ENCODE measurements around the gene CALN1. TPM values are rescaled to one million over a fixed set of nuclear protein-coding genes. Genes with fewer than 3 reads are reported as not detected.

The CALN1 gene
- polyA plus RNA-seq, 1 donor from 2014 or later = not detected

GRCh38 chr7:71804256-71804655 is 607.9 kb downstream of the CALN1 start:
- H3K36me3 Mint-ChIP-seq = no peaks in the 10 kb centered on the region
- H3K27me3 Mint-ChIP-seq = no peaks in the 10 kb centered on the region
- no peaks in the 10 kb centered on the region for H3K4me1 Mint-ChIP-seq
- no peak overlapping the region for H3K4me3 Mint-ChIP-seq
- no peak overlapping the region for H3K27ac Mint-ChIP-seq
- H3K9me3 Mint-ChIP-seq = peaks cover 2 to 10% (median 4%) of the 10 kb centered on the region in 3 donors

- Mint-ChIP-seq H3K4me1 (no peaks in the 10 kb centered on the region), H3K36me3 (no peaks in the 10 kb centered on the region), H3K27me3 (no peaks in the 10 kb centered on the region), H3K9me3 (peaks cover 2 to 10% (median 2%) of the 10 kb centered on the region in 3 donors), H3K27ac (no peak overlapping the region), H3K4me3 (no peak overlapping the region)
Measured at GRCh38 chr7:71801976-71802375, 610.2 kb downstream of the CALN1 start.

GRCh38 chr7:71800321-71800720 is 611.8 kb downstream of the CALN1 start:
- Mint-ChIP-seq H3K4me1 (no peaks in the 10 kb centered on the region), H3K27me3 (no peaks in the 10 kb centered on the region), H3K27ac (no peak overlapping the region), H3K36me3 (no peaks in the 10 kb centered on the region), H3K4me3 (no peak overlapping the region), H3K9me3 (peaks cover 0 to 3% (median 0%) of the 10 kb centered on the region in 3 donors)

GRCh38 chr7:71795410-71795809 is 616.7 kb downstream of the CALN1 start:
- H3K27me3 Mint-ChIP-seq = no peaks in the 10 kb centered on the region
- peaks cover 0 to 8% (median 3%) of the 10 kb centered on the region in 3 donors for H3K9me3 Mint-ChIP-seq
- H3K27ac Mint-ChIP-seq = no peak overlapping the region
- no peaks in the 10 kb centered on the region for H3K4me1 Mint-ChIP-seq
- no peak overlapping the region for H3K4me3 Mint-ChIP-seq
- no peaks in the 10 kb centered on the region for H3K36me3 Mint-ChIP-seq

- no peaks in the 10 kb centered on the region for H3K36me3 Mint-ChIP-seq
- no peak overlapping the region for H3K27ac Mint-ChIP-seq
- H3K4me1 Mint-ChIP-seq = peaks cover 0 to 2% (median 0%) of the 10 kb centered on the region in 3 donors
- peaks cover 0 to 8% (median 5%) of the 10 kb centered on the region in 3 donors for H3K9me3 Mint-ChIP-seq
- no peak overlapping the region for H3K4me3 Mint-ChIP-seq
- H3K27me3 Mint-ChIP-seq = no peaks in the 10 kb centered on the region
Measured at GRCh38 chr7:71793251-71793650, 618.9 kb downstream of the CALN1 start.

GRCh38 chr7:71787513-71787912 is 624.6 kb downstream of the CALN1 start:
- no peak overlapping the region for H3K4me3 Mint-ChIP-seq
- H3K27ac Mint-ChIP-seq = no peak overlapping the region
- peaks cover 9 to 12% (median 10%) of the 10 kb centered on the region in 3 donors for H3K9me3 Mint-ChIP-seq
- no peaks in the 10 kb centered on the region for H3K27me3 Mint-ChIP-seq
- H3K4me1 Mint-ChIP-seq = peaks cover 0 to 2% (median 0%) of the 10 kb centered on the region in 3 donors
- H3K36me3 Mint-ChIP-seq = no peaks in the 10 kb centered on the region

GRCh38 chr7:71785216-71785615 is 626.9 kb downstream of the CALN1 start:
- Mint-ChIP-seq H3K9me3 (peaks cover 1 to 16% (median 11%) of the 10 kb centered on the region in 3 donors), H3K36me3 (no peaks in the 10 kb centered on the region), H3K27me3 (no peaks in the 10 kb centered on the region), H3K4me1 (peaks cover 0 to 2% (median 0%) of the 10 kb centered on the region in 3 donors), H3K4me3 (no peak overlapping the region), H3K27ac (no peak overlapping the region)

GRCh38 chr7:71784781-71785180 is 627.4 kb downstream of the CALN1 start:
- H3K4me1 Mint-ChIP-seq = no peaks in the 10 kb centered on the region
- no peaks in the 10 kb centered on the region for H3K36me3 Mint-ChIP-seq
- no peaks in the 10 kb centered on the region for H3K27me3 Mint-ChIP-seq
- H3K27ac Mint-ChIP-seq = no peak overlapping the region
- no peak overlapping the region for H3K4me3 Mint-ChIP-seq
- H3K9me3 Mint-ChIP-seq = peaks cover 1 to 16% (median 10%) of the 10 kb centered on the region in 3 donors

GRCh38 chr7:71784180-71784579 is 628.0 kb downstream of the CALN1 start:
- H3K36me3 Mint-ChIP-seq = no peaks in the 10 kb centered on the region
- peaks cover 1 to 16% (median 10%) of the 10 kb centered on the region in 3 donors for H3K9me3 Mint-ChIP-seq
- no peak overlapping the region for H3K4me3 Mint-ChIP-seq
- no peaks in the 10 kb centered on the region for H3K27me3 Mint-ChIP-seq
- H3K4me1 Mint-ChIP-seq = no peaks in the 10 kb centered on the region
- no peak overlapping the region for H3K27ac Mint-ChIP-seq

- no peak overlapping the region for H3K27ac Mint-ChIP-seq
- H3K4me1 Mint-ChIP-seq = no peaks in the 10 kb centered on the region
- H3K4me3 Mint-ChIP-seq = no peak overlapping the region
- H3K9me3 Mint-ChIP-seq = peaks cover 1 to 16% (median 10%) of the 10 kb centered on the region in 3 donors
- H3K27me3 Mint-ChIP-seq = no peaks in the 10 kb centered on the region
- H3K36me3 Mint-ChIP-seq = no peaks in the 10 kb centered on the region
Measured at GRCh38 chr7:71783779-71784178, 628.4 kb downstream of the CALN1 start.

- Mint-ChIP-seq H3K9me3 (peaks cover 1 to 11% (median 6%) of the 10 kb centered on the region in 3 donors), H3K27ac (no peak overlapping the region), H3K4me3 (no peak overlapping the region), H3K36me3 (no peaks in the 10 kb centered on the region), H3K4me1 (no peaks in the 10 kb centered on the region), H3K27me3 (no peaks in the 10 kb centered on the region)
Measured at GRCh38 chr7:71782051-71782450, 630.1 kb downstream of the CALN1 start.

GRCh38 chr7:71780282-71780681 is 631.9 kb downstream of the CALN1 start:
- peaks cover 0 to 8% (median 6%) of the 10 kb centered on the region in 3 donors for H3K9me3 Mint-ChIP-seq
- no peaks in the 10 kb centered on the region for H3K4me1 Mint-ChIP-seq
- no peaks in the 10 kb centered on the region for H3K36me3 Mint-ChIP-seq

GRCh38 chr7:71777278-71777677 is 634.9 kb downstream of the CALN1 start:
- Mint-ChIP-seq H3K4me3 (no peak overlapping the region), H3K27ac (no peak overlapping the region), H3K36me3 (no peaks in the 10 kb centered on the region), H3K9me3 (peaks cover 0 to 13% (median 6%) of the 10 kb centered on the region in 3 donors), H3K27me3 (no peaks in the 10 kb centered on the region), H3K4me1 (no peaks in the 10 kb centered on the region)

More at GRCh38 chr7:71780282-71780681, 631.9 kb downstream of the CALN1 start:
- H3K27ac Mint-ChIP-seq = no peak overlapping the region
- H3K4me3 Mint-ChIP-seq = no peak overlapping the region
- no peaks in the 10 kb centered on the region for H3K27me3 Mint-ChIP-seq

GRCh38 chr7:71776726-71777125 is 635.4 kb downstream of the CALN1 start:
- H3K27me3 Mint-ChIP-seq = no peaks in the 10 kb centered on the region
- H3K36me3 Mint-ChIP-seq = no peaks in the 10 kb centered on the region
- H3K4me3 Mint-ChIP-seq = no peak overlapping the region
- no peaks in the 10 kb centered on the region for H3K4me1 Mint-ChIP-seq
- no peak overlapping the region for H3K27ac Mint-ChIP-seq
- H3K9me3 Mint-ChIP-seq = peaks cover 0 to 11% (median 3%) of the 10 kb centered on the region in 3 donors

- Mint-ChIP-seq H3K27me3 (no peaks in the 10 kb centered on the region), H3K4me1 (no peaks in the 10 kb centered on the region), H3K36me3 (no peaks in the 10 kb centered on the region), H3K4me3 (no peak overlapping the region), H3K9me3 (peaks cover 0 to 11% (median 3%) of the 10 kb centered on the region in 3 donors), H3K27ac (no peak overlapping the region)
Measured at GRCh38 chr7:71775648-71776047, 636.5 kb downstream of the CALN1 start.

- Mint-ChIP-seq H3K36me3 (no peaks in the 10 kb centered on the region), H3K4me3 (no peak overlapping the region), H3K9me3 (peaks cover 0 to 8% (median 3%) of the 10 kb centered on the region in 3 donors), H3K27ac (no peak overlapping the region), H3K4me1 (no peaks in the 10 kb centered on the region), H3K27me3 (no peaks in the 10 kb centered on the region)
Measured at GRCh38 chr7:71772779-71773178, 639.4 kb downstream of the CALN1 start.

Data from IgD-negative memory B cell (primary cell).